Cardiac fibroblast (primary cell): ENCODE results near the gene PRICKLE2.

Experiments
- DNase-seq, 2 donors: peaks; one replicate each; pipeline versions ENCODE4 v3.0.0 to v3.0.0-alpha.2; 2010; ENCODE audit warnings: low read depth in 2 of 2
- H3K4me3 ChIP-seq, 2 donors: replicated peaks in 1 of 2; 1 replicate in 1 of 2; 2 replicates in 1 of 2; pipeline ENCODE4 v1.5.1; 2011; ENCODE audit warnings: low read depth in 2 of 2, low read length in 2 of 2, mild to moderate bottlenecking in 2 of 2, moderate library complexity in 1 of 2
- CTCF ChIP-seq: IDR thresholded peaks from one replicate; pipeline ENCODE4 v1.5.1; 2011; ENCODE audit warnings: low read depth, mild to moderate bottlenecking, low read length, inconsistent platforms

PRICKLE2 gene

GRCh38 chr3:64253689-64254088 is 28.4 kb upstream of the PRICKLE2 start:
- TF ChIP-seq CTCF: no peak
- DNase-seq: no peak
- no peak overlapping the region for H3K4me3 ChIP-seq

- TF ChIP-seq CTCF: no peak
- no peak for DNase-seq
- H3K4me3 ChIP-seq: no peak overlapping the region
Measured at GRCh38 chr3:64251019-64251418, 25.8 kb upstream of the PRICKLE2 start.

- no peak for TF ChIP-seq CTCF
- DNase-seq: no peak
- H3K4me3 ChIP-seq: no peak overlapping the region
Measured at GRCh38 chr3:64247991-64248646, 22.9 kb upstream of the PRICKLE2 start.

- H3K4me3 ChIP-seq: no peak overlapping the region
- TF ChIP-seq CTCF: peak; percentile 47
- peak in 1 of 2 donors; percentile 45 for DNase-seq
Measured at GRCh38 chr3:64244011-64244942, 19.0 kb upstream of the PRICKLE2 start.

- TF ChIP-seq CTCF: no peak
- peak in 1 of 2 donors; percentile 60 for DNase-seq
- no peak overlapping the region for H3K4me3 ChIP-seq
Measured at GRCh38 chr3:64242435-64242834, 17.2 kb upstream of the PRICKLE2 start.

GRCh38 chr3:64240959-64241358 is 15.7 kb upstream of the PRICKLE2 start:
- DNase-seq: no peak
- no peak for TF ChIP-seq CTCF
- H3K4me3 ChIP-seq: no peak overlapping the region
